ENCODE data around the gene RRP15. TPM values are rescaled to one million over a fixed set of nuclear protein-coding genes. Genes with fewer than 3 reads are reported as not detected.

The RRP15 gene
- 10 to 100 TPM; 10.7 to 17.8 TPM for total RNA-seq

GRCh38 chr1:218284917-218285635, at the start of gene RRP15:
RRP15 (plus strand) TSS chr1:218285293; CDS start chr1:218285317, 24 bp downstream.
- CTCF ChIA-PET = interaction anchor here (1.1 to 1.5 kb wide), 2 partner anchors 53 to 889 kb away, joined by 3 to 4 read pairs; partner anchors contain the start of gene LYPLAL1
- Mint-ChIP-seq H3K4me1 (peaks cover 25% of the 10 kb centered on the region), H3K4me3 (peak within 1 kb of the TSS; percentile 93), H3K27me3 (peaks cover 4% of the 10 kb centered on the region), H3K27ac (peak within 1 kb of the TSS; percentile 85), H3K9me3 (ENCODE audit: low read depth) (no peaks in the 10 kb centered on the region), H3K36me3 (peaks cover 2% of the 10 kb centered on the region)
- DNase-seq (peak; percentile 93), ATAC-seq (peak; percentile 100)

GRCh38 chr1:218242171-218242570, 42.9 kb upstream of the RRP15 start:
- H3K27ac Mint-ChIP-seq = no peak overlapping the region
- H3K9me3 Mint-ChIP-seq (ENCODE audit: low read depth) = no peaks in the 10 kb centered on the region
- no peaks in the 10 kb centered on the region for H3K4me1 Mint-ChIP-seq
- CTCF ChIA-PET = no interaction called here
- DNase-seq = no peak
- no peaks in the 10 kb centered on the region for H3K36me3 Mint-ChIP-seq
- H3K27me3 Mint-ChIP-seq = peaks cover 9% of the 10 kb centered on the region
- ATAC-seq = no peak
- no peak overlapping the region for H3K4me3 Mint-ChIP-seq

- H3K36me3 Mint-ChIP-seq = no peaks in the 10 kb centered on the region
- H3K27me3 Mint-ChIP-seq = peaks cover 26% of the 10 kb centered on the region
- DNase-seq (no peak), ATAC-seq (no peak)
- CTCF ChIA-PET = no interaction called here
- H3K27ac Mint-ChIP-seq = no peak overlapping the region
- no peaks in the 10 kb centered on the region for H3K4me1 Mint-ChIP-seq
- no peak overlapping the region for H3K4me3 Mint-ChIP-seq
- no peaks in the 10 kb centered on the region for H3K9me3 Mint-ChIP-seq (ENCODE audit: low read depth)
Measured at GRCh38 chr1:218247339-218247738, 37.8 kb upstream of the RRP15 start.

GRCh38 chr1:218249338-218250140, 35.6 kb upstream of the RRP15 start:
- Mint-ChIP-seq H3K9me3 (ENCODE audit: low read depth) (no peaks in the 10 kb centered on the region), H3K27me3 (peaks cover 20% of the 10 kb centered on the region), H3K4me3 (no peak overlapping the region), H3K27ac (no peak overlapping the region), H3K4me1 (no peaks in the 10 kb centered on the region), H3K36me3 (no peaks in the 10 kb centered on the region)
- DNase-seq (no peak), ATAC-seq (no peak)
- CTCF ChIA-PET = no interaction called here

- no peak overlapping the region for H3K27ac Mint-ChIP-seq
- peaks cover 20% of the 10 kb centered on the region for H3K27me3 Mint-ChIP-seq
- H3K4me3 Mint-ChIP-seq = no peak overlapping the region
- no peak for DNase-seq
- H3K9me3 Mint-ChIP-seq (ENCODE audit: low read depth) = no peaks in the 10 kb centered on the region
- H3K36me3 Mint-ChIP-seq = no peaks in the 10 kb centered on the region
- CTCF ChIA-PET = no interaction called here
- ATAC-seq = no peak
- H3K4me1 Mint-ChIP-seq = no peaks in the 10 kb centered on the region
Measured at GRCh38 chr1:218250492-218250891, 34.6 kb upstream of the RRP15 start.

GRCh38 chr1:218254296-218254946, 30.7 kb upstream of the RRP15 start:
- H3K27ac Mint-ChIP-seq = no peak overlapping the region
- H3K36me3 Mint-ChIP-seq = no peaks in the 10 kb centered on the region
- no peak overlapping the region for H3K4me3 Mint-ChIP-seq
- CTCF ChIA-PET = no interaction called here
- peaks cover 13% of the 10 kb centered on the region for H3K27me3 Mint-ChIP-seq
- H3K9me3 Mint-ChIP-seq (ENCODE audit: low read depth) = no peaks in the 10 kb centered on the region
- no peak for ATAC-seq
- no peak for DNase-seq
- no peaks in the 10 kb centered on the region for H3K4me1 Mint-ChIP-seq

GRCh38 chr1:218255090-218255489, 30.0 kb upstream of the RRP15 start:
- Mint-ChIP-seq H3K27me3 (peaks cover 17% of the 10 kb centered on the region), H3K9me3 (ENCODE audit: low read depth) (no peaks in the 10 kb centered on the region), H3K27ac (no peak overlapping the region), H3K4me3 (no peak overlapping the region), H3K36me3 (no peaks in the 10 kb centered on the region), H3K4me1 (no peaks in the 10 kb centered on the region)
- ATAC-seq (no peak), DNase-seq (no peak)
- CTCF ChIA-PET = no interaction called here

GRCh38 chr1:218257371-218257770, 27.7 kb upstream of the RRP15 start:
- Mint-ChIP-seq H3K9me3 (ENCODE audit: low read depth) (no peaks in the 10 kb centered on the region), H3K27ac (no peak overlapping the region), H3K36me3 (no peaks in the 10 kb centered on the region), H3K4me3 (no peak overlapping the region), H3K4me1 (no peaks in the 10 kb centered on the region), H3K27me3 (peaks cover 9% of the 10 kb centered on the region)
- no peak for ATAC-seq
- CTCF ChIA-PET = no interaction called here
- no peak for DNase-seq

GRCh38 chr1:218257971-218258370, 27.1 kb upstream of the RRP15 start:
- no peak for ATAC-seq
- DNase-seq = no peak
- Mint-ChIP-seq H3K9me3 (ENCODE audit: low read depth) (no peaks in the 10 kb centered on the region), H3K27me3 (peaks cover 9% of the 10 kb centered on the region), H3K36me3 (no peaks in the 10 kb centered on the region), H3K4me3 (no peak overlapping the region), H3K4me1 (no peaks in the 10 kb centered on the region), H3K27ac (no peak overlapping the region)
- CTCF ChIA-PET = no interaction called here

GRCh38 chr1:218259339-218259738, 25.8 kb upstream of the RRP15 start:
- peaks cover 9% of the 10 kb centered on the region for H3K27me3 Mint-ChIP-seq
- no peaks in the 10 kb centered on the region for H3K9me3 Mint-ChIP-seq (ENCODE audit: low read depth)
- H3K4me1 Mint-ChIP-seq = no peaks in the 10 kb centered on the region
- H3K27ac Mint-ChIP-seq = no peak overlapping the region
- H3K4me3 Mint-ChIP-seq = no peak overlapping the region
- no peaks in the 10 kb centered on the region for H3K36me3 Mint-ChIP-seq
- no peak for DNase-seq
- CTCF ChIA-PET = no interaction called here
- no peak for ATAC-seq

- CTCF ChIA-PET = interaction anchor here (1.1 kb wide), 1 partner anchor 58 kb away, joined by 3 read pairs; no protein-coding TSS in a partner anchor
- H3K4me3 Mint-ChIP-seq = no peak overlapping the region
- H3K27me3 Mint-ChIP-seq = peaks cover 9% of the 10 kb centered on the region
- H3K27ac Mint-ChIP-seq = no peak overlapping the region
- DNase-seq = no peak
- ATAC-seq = no peak
- H3K36me3 Mint-ChIP-seq = no peaks in the 10 kb centered on the region
- H3K4me1 Mint-ChIP-seq = no peaks in the 10 kb centered on the region
- H3K9me3 Mint-ChIP-seq (ENCODE audit: low read depth) = no peaks in the 10 kb centered on the region
Measured at GRCh38 chr1:218259800-218260199, 25.3 kb upstream of the RRP15 start.

GRCh38 chr1:218262259-218262658, 22.8 kb upstream of the RRP15 start:
- Mint-ChIP-seq H3K27ac (no peak overlapping the region), H3K4me1 (no peaks in the 10 kb centered on the region), H3K4me3 (no peak overlapping the region), H3K27me3 (peaks cover 9% of the 10 kb centered on the region), H3K9me3 (ENCODE audit: low read depth) (no peaks in the 10 kb centered on the region), H3K36me3 (no peaks in the 10 kb centered on the region)
- ATAC-seq (no peak), DNase-seq (no peak)
- CTCF ChIA-PET = no interaction called here

GRCh38 chr1:218266356-218266755, 18.7 kb upstream of the RRP15 start:
- peaks cover 9% of the 10 kb centered on the region for H3K27me3 Mint-ChIP-seq

GRCh38 chr1:218272366-218272765, 12.7 kb upstream of the RRP15 start:
- no peaks in the 10 kb centered on the region for H3K9me3 Mint-ChIP-seq (ENCODE audit: low read depth)
- no peaks in the 10 kb centered on the region for H3K36me3 Mint-ChIP-seq
- ATAC-seq = no peak
- H3K27ac Mint-ChIP-seq = no peak overlapping the region
- no peak overlapping the region for H3K4me3 Mint-ChIP-seq
- no peaks in the 10 kb centered on the region for H3K4me1 Mint-ChIP-seq
- peaks cover 12% of the 10 kb centered on the region for H3K27me3 Mint-ChIP-seq
- CTCF ChIA-PET = no interaction called here
- no peak for DNase-seq

More at GRCh38 chr1:218266356-218266755, 18.7 kb upstream of the RRP15 start:
- no peak overlapping the region for H3K27ac Mint-ChIP-seq
- H3K9me3 Mint-ChIP-seq (ENCODE audit: low read depth) = no peaks in the 10 kb centered on the region
- no peaks in the 10 kb centered on the region for H3K36me3 Mint-ChIP-seq
- H3K4me1 Mint-ChIP-seq = no peaks in the 10 kb centered on the region
- DNase-seq = no peak
- no peak for ATAC-seq
- H3K4me3 Mint-ChIP-seq = no peak overlapping the region
- CTCF ChIA-PET = no interaction called here
